ENCODE measurements around the gene DUSP11.

GRCh38 chr2:73770725-73771124 is 9.2 kb downstream of the DUSP11 start:
- TF ChIP-seq CTCF (IDR thresholded peaks at IDR 0.05) (no peak), POLR2A (IDR thresholded peaks at IDR 0.05) (no peak)
